ENCODE measurements around the gene ANXA1.
A peak's percentile ranks its signal among the peaks of the same experiment; 100 is the strongest.

DNA sequence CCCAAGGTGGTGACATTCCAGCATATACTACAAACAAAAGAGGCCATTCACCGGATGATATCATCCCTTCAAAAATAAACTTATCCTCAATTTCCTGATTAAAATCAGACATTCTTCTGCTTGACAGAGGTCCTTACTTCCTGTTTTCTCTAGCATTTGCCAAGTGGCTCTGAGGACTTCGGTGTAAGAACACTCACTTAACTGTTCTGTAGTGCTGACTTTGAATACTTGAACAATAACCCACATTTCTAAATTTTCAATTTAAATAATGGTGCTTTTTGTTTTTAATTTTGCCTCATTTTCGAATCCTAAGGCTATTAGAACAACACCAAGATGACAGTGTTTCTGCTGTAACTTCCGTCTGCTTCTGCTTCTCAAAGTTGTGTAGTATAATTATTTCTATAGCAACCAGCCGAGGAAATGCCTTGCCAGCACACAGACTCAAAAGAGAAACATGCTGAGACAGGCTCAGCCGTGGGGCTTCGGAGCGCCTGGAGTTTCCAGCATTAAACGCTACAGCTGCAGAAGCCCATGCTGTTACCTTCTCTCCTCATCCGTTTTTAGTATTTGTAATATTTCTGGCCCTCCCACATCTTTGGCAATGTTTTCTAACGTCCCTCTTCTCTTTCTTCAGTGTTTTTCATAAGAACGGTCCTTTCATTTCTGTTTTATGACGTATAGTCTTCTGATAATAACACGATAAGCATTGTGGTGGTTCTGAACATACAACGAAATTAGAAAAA lies 19.5 kb upstream of the ANXA1 start:
- TF ChIP-seq, protein P1, sequence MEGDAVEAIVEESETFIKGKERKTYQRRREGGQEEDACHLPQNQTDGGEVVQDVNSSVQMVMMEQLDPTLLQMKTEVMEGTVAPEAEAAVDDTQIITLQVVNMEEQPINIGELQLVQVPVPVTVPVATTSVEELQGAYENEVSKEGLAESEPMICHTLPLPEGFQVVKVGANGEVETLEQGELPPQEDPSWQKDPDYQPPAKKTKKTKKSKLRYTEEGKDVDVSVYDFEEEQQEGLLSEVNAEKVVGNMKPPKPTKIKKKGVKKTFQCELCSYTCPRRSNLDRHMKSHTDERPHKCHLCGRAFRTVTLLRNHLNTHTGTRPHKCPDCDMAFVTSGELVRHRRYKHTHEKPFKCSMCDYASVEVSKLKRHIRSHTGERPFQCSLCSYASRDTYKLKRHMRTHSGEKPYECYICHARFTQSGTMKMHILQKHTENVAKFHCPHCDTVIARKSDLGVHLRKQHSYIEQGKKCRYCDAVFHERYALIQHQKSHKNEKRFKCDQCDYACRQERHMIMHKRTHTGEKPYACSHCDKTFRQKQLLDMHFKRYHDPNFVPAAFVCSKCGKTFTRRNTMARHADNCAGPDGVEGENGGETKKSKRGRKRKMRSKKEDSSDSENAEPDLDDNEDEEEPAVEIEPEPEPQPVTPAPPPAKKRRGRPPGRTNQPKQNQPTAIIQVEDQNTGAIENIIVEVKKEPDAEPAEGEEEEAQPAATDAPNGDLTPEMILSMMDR (IDR thresholded peaks at IDR 0.05; ENCODE audit: low read depth, low read length), result no peak
- TF ChIP-seq POLR2A (IDR thresholded peaks at IDR 0.05; ENCODE audit: extremely low read depth, insufficient read length), result peak; percentile 25
- TF ChIP-seq, protein P2, sequence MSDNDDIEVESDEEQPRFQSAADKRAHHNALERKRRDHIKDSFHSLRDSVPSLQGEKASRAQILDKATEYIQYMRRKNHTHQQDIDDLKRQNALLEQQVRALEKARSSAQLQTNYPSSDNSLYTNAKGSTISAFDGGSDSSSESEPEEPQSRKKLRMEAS (IDR thresholded peaks at IDR 0.05; ENCODE audit: low read depth, low read length), result peak; percentile 49
